Activated naive CD8-positive, alpha-beta T cell treated with anti-CD3 and anti-CD28 coated beads, Interleukin-2, amount 10 ng/mL, durations not matched to agents 7 days and 5 days (primary cell): ENCODE results near the gene PKNOX2. TPM values are rescaled to one million over a fixed set of nuclear protein-coding genes. Genes with fewer than 3 reads are reported as not detected.
A peak's percentile ranks its signal among the peaks of the same experiment; 100 is the strongest.

ENCODE experiments used
- ATAC-seq: fragments of 150-1000 bp; cut with Tn5 transposase; one replicate; pipeline ENCODE4 v1.10.0; 2021; ENCODE audit warnings: low read depth, moderate library complexity
- POLR2A ChIA-PET: fragments of 350-600 bp; sonication (Branson Sonifier 250); formaldehyde crosslinking; loops from one replicate; lab custom pipeline; 2021; ENCODE audit warnings: antibody characterized with exemption; lab: Charles Lee
- DNase-seq: peaks from one replicate; pipeline ENCODE4 v3.0.0; 2021
- H3K27ac Mint-ChIP-seq: one replicate; pipeline ENCODE4 v1.8.0; 2022; ENCODE audit warnings: mild to moderate bottlenecking, mixed read lengths
- H3K27me3 Mint-ChIP-seq: one replicate; pipeline ENCODE4 v1.8.0; 2022; ENCODE audit warnings: mild to moderate bottlenecking, moderate library complexity, mixed read lengths
- H3K36me3 Mint-ChIP-seq: one replicate; pipeline ENCODE4 v1.8.0; 2021; ENCODE audit warnings: mild to moderate bottlenecking, mixed read lengths
- H3K4me1 Mint-ChIP-seq: one replicate; pipeline ENCODE4 v1.8.0; 2021; ENCODE audit warnings: mixed read lengths
- H3K4me3 Mint-ChIP-seq: one replicate; pipeline ENCODE4 v1.8.0; 2022; ENCODE audit warnings: mild to moderate bottlenecking, moderate library complexity, mixed read lengths
- H3K9me3 Mint-ChIP-seq: one replicate; pipeline ENCODE4 v1.8.0; 2021; ENCODE audit warnings: mixed read lengths
- total RNA-seq, 2 experiments: library from RNA; stranded (reverse); gene quantifications; one replicate each; pipeline ENCODE4 v1.2.3, GENCODE V29; 2021

PKNOX2 gene
- total RNA-seq, 2 experiments from 2014 or later: not detected

DNA sequence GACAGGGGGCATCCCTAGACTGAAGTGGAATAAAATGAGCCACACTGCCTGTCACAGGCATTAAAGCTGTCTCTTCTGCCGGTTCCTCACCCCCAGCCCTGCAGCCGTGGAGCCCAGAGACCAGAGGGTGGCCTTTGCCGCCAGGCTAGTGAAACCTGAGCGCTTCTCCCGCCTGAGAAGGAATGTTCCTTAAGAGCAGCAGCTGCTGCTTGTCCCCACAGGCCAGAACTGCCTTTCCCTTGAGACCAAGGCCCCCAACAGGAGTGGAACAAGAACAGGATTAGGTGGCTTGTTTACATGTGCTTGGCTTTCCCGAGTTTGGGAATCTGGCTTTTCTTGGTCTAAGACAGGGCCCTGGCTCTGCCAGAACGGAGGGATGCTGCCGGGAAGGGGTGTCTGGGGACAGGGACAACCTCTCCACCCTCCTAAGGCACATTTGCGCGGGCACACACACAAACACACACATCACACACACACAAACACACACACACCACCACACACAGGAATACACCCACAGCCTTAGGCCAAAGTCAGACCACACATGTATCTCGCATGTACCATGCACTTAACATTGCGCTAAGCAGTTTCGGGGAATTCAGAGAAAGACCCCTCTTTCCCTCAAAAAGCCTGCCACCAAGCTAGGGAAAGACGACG is 239.7 kb downstream of the PKNOX2 start:
- DNase-seq (no peak), ATAC-seq (no peak)
- POLR2A ChIA-PET: no interaction called here
- Mint-ChIP-seq H3K9me3 (no peaks in the 10 kb centered on the region), H3K27me3 (peaks cover 46% of the 10 kb centered on the region), H3K27ac (no peak overlapping the region), H3K4me1 (peaks cover 2% of the 10 kb centered on the region), H3K36me3 (no peaks in the 10 kb centered on the region), H3K4me3 (no peak overlapping the region)

DNA sequence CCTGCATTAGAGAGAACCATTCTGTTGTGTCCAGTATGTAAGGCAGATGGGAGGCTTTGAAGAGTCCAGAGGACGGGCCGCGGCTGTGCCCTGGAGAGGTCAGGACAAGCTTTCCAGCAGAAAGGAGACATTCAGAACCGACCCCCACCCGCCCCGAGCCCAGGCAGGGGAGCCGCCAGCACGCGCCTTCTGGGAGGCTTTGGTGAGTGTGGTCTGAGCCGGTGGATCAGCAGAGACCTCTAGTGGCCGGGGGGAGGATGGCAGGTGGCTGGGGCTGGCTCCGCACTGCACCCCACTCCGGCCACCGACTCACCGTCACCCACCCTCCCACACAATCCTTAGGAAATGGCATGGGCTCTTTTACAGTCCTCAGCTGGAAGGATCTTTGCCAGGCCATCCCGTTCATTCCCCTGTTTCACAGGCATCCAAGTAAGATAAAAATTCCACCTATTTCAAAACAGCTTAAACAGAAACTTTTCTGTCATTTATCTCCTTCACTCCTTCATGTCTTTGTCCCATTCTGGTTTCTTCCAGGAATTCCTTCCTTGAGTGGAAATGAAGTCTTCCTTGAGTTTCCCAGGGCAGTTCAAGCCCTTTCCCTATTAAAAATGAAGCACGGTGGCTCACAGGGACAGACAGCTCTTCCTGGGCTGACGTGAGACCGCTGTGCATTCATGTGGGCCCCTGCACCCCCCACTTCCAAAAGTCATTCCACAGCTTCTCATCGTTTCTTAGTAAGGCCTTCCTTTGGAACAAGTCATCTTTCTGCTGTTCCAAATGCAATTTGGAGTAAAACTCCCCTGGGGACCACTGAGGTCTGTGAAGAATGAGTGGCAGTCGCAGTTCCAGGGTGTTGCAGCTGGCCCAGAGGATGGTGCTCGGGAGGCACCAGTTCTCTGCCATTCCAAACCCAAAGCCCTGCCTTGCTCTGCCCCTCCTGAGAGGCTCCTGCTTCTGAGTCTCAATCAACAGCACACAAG is 240.6 kb downstream of the PKNOX2 start:
- ATAC-seq: peak; percentile 93

DNA sequence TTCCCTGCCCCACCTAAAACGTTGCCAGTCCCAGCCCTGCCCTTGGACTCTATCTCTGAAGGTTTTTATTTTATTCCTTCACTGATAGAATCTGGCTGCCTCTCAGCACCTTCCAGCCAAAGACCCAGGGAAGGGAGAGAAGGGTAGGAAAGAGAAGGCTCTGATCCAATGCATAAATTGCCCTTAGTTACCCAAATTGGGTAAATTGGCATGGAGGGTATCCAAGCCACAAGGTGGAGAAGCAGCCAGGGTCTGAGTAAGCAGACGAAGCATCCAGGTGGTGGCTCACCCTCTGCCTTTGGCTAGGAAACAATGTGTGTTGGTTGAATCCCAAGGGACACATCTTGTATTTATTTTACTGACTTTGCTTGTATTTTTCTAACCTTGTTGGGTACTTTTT is 242.5 kb downstream of the PKNOX2 start:
- H3K4me3 Mint-ChIP-seq: no peak overlapping the region
- H3K36me3 Mint-ChIP-seq: no peaks in the 10 kb centered on the region
- H3K27ac Mint-ChIP-seq: no peak overlapping the region
- no peak for ATAC-seq
- DNase-seq: no peak
- POLR2A ChIA-PET: no interaction called here
- no peaks in the 10 kb centered on the region for H3K9me3 Mint-ChIP-seq
- H3K4me1 Mint-ChIP-seq: peaks cover 2% of the 10 kb centered on the region
- peaks cover 39% of the 10 kb centered on the region for H3K27me3 Mint-ChIP-seq

More for the DNA sequence above, 240.6 kb downstream of the PKNOX2 start:
- H3K4me1 Mint-ChIP-seq: peaks cover 2% of the 10 kb centered on the region
- H3K9me3 Mint-ChIP-seq: no peaks in the 10 kb centered on the region
- H3K27me3 Mint-ChIP-seq: peaks cover 46% of the 10 kb centered on the region
- H3K36me3 Mint-ChIP-seq: no peaks in the 10 kb centered on the region
- POLR2A ChIA-PET: no interaction called here
- H3K27ac Mint-ChIP-seq: no peak overlapping the region
- peak; percentile 78 for DNase-seq
- H3K4me3 Mint-ChIP-seq: peak overlapping the region; percentile 29

DNA sequence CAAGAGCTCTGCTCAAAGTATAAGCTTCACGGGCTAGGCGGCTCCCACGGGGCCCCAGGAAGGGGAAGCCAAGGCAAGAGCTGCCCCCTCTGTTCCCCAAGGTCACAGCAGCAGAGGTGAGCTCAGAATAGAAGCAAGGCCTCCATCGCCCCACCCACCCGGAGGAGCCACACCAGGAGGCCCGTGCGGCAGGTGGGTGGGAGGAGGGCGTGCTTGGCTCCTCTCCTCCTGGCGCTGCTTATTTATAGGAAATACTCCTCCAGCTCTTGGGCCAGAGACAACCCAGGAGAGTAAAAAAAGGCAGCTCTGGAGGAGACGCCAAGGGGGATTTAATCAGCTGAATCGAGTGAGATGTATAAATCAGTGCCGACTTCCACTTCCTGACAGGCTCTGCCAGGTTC is 243.8 kb downstream of the PKNOX2 start:
- H3K9me3 Mint-ChIP-seq: no peaks in the 10 kb centered on the region
- H3K36me3 Mint-ChIP-seq: no peaks in the 10 kb centered on the region
- no peak overlapping the region for H3K27ac Mint-ChIP-seq
- ATAC-seq: no peak
- H3K4me1 Mint-ChIP-seq: peaks cover 2% of the 10 kb centered on the region
- POLR2A ChIA-PET: no interaction called here
- H3K4me3 Mint-ChIP-seq: no peak overlapping the region
- H3K27me3 Mint-ChIP-seq: peaks cover 37% of the 10 kb centered on the region
- DNase-seq: no peak

- no peaks in the 10 kb centered on the region for H3K36me3 Mint-ChIP-seq
- H3K27me3 Mint-ChIP-seq: peaks cover 28% of the 10 kb centered on the region
- ATAC-seq (no peak), DNase-seq (no peak)
- POLR2A ChIA-PET: no interaction called here
- H3K4me1 Mint-ChIP-seq: no peaks in the 10 kb centered on the region
- no peak overlapping the region for H3K27ac Mint-ChIP-seq
- no peaks in the 10 kb centered on the region for H3K9me3 Mint-ChIP-seq
- no peak overlapping the region for H3K4me3 Mint-ChIP-seq
These were observed 245.5 kb downstream of the PKNOX2 start for GRCh38 chr11:125410091-125410490.

DNA sequence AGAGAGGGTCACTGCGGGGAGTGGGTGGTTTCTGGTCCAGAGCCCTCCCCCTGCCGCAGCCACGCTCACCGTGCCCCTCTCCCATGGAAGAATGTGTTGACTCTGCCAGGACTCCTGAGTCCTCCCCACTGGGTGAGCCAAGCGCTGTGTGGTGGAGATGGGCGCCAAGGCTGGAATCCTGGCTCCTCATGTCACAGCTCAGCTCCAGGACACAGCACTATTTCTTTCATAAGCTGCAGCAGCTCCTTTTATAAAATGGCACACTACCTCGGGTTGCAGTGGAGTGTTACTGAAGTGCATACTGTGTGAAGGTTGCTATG is 247.6 kb downstream of the PKNOX2 start:
- Mint-ChIP-seq H3K9me3 (no peaks in the 10 kb centered on the region), H3K36me3 (no peaks in the 10 kb centered on the region), H3K27ac (no peak overlapping the region), H3K4me1 (no peaks in the 10 kb centered on the region), H3K4me3 (no peak overlapping the region), H3K27me3 (peaks cover 16% of the 10 kb centered on the region)
- no peak for ATAC-seq
- POLR2A ChIA-PET: no interaction called here
- DNase-seq: no peak

- no peaks in the 10 kb centered on the region for H3K36me3 Mint-ChIP-seq
- H3K9me3 Mint-ChIP-seq: no peaks in the 10 kb centered on the region
- peaks cover 12% of the 10 kb centered on the region for H3K27me3 Mint-ChIP-seq
- ATAC-seq: no peak
- H3K4me3 Mint-ChIP-seq: no peak overlapping the region
- H3K4me1 Mint-ChIP-seq: no peaks in the 10 kb centered on the region
- DNase-seq: no peak
- POLR2A ChIA-PET: no interaction called here
- H3K27ac Mint-ChIP-seq: no peak overlapping the region
These were observed 248.0 kb downstream of the PKNOX2 start for GRCh38 chr11:125412509-125412908.

- Mint-ChIP-seq H3K27ac (no peak overlapping the region), H3K27me3 (peaks cover 12% of the 10 kb centered on the region), H3K4me1 (no peaks in the 10 kb centered on the region), H3K36me3 (no peaks in the 10 kb centered on the region), H3K9me3 (no peaks in the 10 kb centered on the region), H3K4me3 (no peak overlapping the region)
- POLR2A ChIA-PET: no interaction called here
- ATAC-seq (no peak), DNase-seq (no peak)
These were observed 248.7 kb downstream of the PKNOX2 start for GRCh38 chr11:125413226-125413625.

DNA sequence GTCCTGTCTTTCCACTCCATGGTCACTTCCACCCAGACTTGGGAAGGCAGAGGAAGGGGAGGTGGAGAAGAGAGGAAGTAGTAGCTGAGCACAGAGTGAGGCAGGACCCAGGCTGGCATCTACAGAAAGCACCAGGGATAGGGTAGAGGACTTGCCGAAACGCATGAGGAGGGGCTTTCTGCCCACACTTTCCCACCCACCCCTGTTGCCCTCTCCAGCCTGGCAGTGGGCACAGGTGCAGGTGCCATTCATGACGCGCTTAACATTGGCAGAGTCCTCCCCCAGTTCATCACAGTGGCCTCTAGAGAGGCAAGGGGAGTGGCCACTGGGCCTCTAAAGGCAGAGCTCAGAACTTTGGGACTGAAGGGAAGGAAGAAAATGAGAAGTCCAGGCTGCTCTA is 249.6 kb downstream of the PKNOX2 start:
- Mint-ChIP-seq H3K9me3 (no peaks in the 10 kb centered on the region), H3K4me3 (no peak overlapping the region), H3K27me3 (peaks cover 15% of the 10 kb centered on the region), H3K4me1 (no peaks in the 10 kb centered on the region), H3K27ac (no peak overlapping the region), H3K36me3 (no peaks in the 10 kb centered on the region)
- DNase-seq (no peak), ATAC-seq (no peak)
- POLR2A ChIA-PET: no interaction called here

- H3K36me3 Mint-ChIP-seq: no peaks in the 10 kb centered on the region
- H3K4me1 Mint-ChIP-seq: no peaks in the 10 kb centered on the region
- POLR2A ChIA-PET: no interaction called here
- H3K9me3 Mint-ChIP-seq: no peaks in the 10 kb centered on the region
- ATAC-seq: no peak
- no peak overlapping the region for H3K4me3 Mint-ChIP-seq
- no peak for DNase-seq
- peaks cover 7% of the 10 kb centered on the region for H3K27me3 Mint-ChIP-seq
- no peak overlapping the region for H3K27ac Mint-ChIP-seq
These were observed 252.7 kb downstream of the PKNOX2 start for GRCh38 chr11:125416981-125417935.

DNA sequence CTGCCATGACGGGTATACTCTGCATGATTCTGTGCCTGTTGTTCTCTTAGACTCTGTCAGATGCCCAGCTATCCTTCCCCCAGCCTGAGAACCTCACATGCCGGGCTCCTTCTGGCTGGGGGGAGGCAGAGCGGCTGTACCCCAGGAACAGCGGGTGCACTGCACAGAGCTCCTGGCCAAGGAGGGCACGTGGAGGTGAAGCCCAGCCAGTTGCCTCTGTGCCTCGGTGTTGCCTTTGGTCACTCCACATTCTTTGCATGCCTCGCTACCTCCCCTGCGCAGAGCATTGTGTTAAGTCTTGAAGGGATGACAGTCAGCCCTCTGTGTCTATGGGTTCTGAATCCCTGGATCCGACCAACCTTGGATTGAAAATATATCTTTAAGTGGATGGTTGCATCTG is 253.8 kb downstream of the PKNOX2 start:
- Mint-ChIP-seq H3K4me1 (no peaks in the 10 kb centered on the region), H3K36me3 (no peaks in the 10 kb centered on the region), H3K9me3 (no peaks in the 10 kb centered on the region), H3K27me3 (peaks cover 7% of the 10 kb centered on the region), H3K4me3 (no peak overlapping the region), H3K27ac (no peak overlapping the region)
- DNase-seq (no peak), ATAC-seq (no peak)
- POLR2A ChIA-PET: no interaction called here

GRCh38 chr11:125422681-125423080 is 258.1 kb downstream of the PKNOX2 start:
- Mint-ChIP-seq H3K27me3 (peaks cover 7% of the 10 kb centered on the region), H3K4me3 (no peak overlapping the region), H3K9me3 (no peaks in the 10 kb centered on the region), H3K36me3 (no peaks in the 10 kb centered on the region), H3K4me1 (no peaks in the 10 kb centered on the region), H3K27ac (no peak overlapping the region)
- ATAC-seq: no peak
- DNase-seq: no peak
- POLR2A ChIA-PET: no interaction called here

- H3K27ac Mint-ChIP-seq: no peak overlapping the region
- H3K36me3 Mint-ChIP-seq: no peaks in the 10 kb centered on the region
- DNase-seq: no peak
- H3K4me1 Mint-ChIP-seq: no peaks in the 10 kb centered on the region
- peak; percentile 45 for ATAC-seq
- POLR2A ChIA-PET: no interaction called here
- H3K27me3 Mint-ChIP-seq: peaks cover 2% of the 10 kb centered on the region
- H3K4me3 Mint-ChIP-seq: no peak overlapping the region
- no peaks in the 10 kb centered on the region for H3K9me3 Mint-ChIP-seq
These were observed 258.8 kb downstream of the PKNOX2 start for GRCh38 chr11:125423247-125423849.
